ENCODE measurements around the gene UHRF2. TPM values are rescaled to one million over a fixed set of nuclear protein-coding genes. Genes with fewer than 3 reads are reported as not detected.
"Not testable (repeated sequence)": the region's sequence is repeated elsewhere in the genome, so short reads cannot be mapped to it uniquely, and the experiment has no call there.

The UHRF2 gene
- total RNA-seq, 2 donors from 2014 or later, result 15.2 TPM

DNA sequence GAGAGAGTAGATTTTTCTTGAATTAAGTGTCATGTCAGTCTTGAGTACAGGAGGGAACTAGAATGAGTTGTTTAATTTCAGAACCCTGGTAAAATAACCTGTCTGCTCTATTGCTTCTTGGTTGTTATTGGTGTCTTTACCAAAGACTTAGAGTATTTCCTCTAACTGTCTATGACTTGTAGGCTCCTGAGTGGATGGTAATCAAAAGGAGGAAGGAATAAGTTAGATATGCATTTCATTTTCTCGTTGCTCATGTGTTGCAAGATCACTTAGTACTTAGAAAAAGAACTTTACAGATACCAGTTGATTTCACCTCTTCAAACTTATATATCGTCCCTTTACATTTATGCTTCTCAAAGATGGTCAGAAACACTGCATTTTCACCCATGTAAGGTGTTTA, 31.1 kb downstream of the UHRF2 start:
- no peaks in the 10 kb centered on the region for H3K27me3 ChIP-seq
- no peak overlapping the region for H3K27ac ChIP-seq
- no peaks in the 10 kb centered on the region for H3K9me3 ChIP-seq
- peaks cover 0 to 19% of the 10 kb centered on the region in 2 donors for H3K4me1 ChIP-seq
- no peak for DNase-seq (ENCODE audit: low spot score)
- no peak overlapping the region for H3K4me3 ChIP-seq
- TF ChIP-seq, protein P1, sequence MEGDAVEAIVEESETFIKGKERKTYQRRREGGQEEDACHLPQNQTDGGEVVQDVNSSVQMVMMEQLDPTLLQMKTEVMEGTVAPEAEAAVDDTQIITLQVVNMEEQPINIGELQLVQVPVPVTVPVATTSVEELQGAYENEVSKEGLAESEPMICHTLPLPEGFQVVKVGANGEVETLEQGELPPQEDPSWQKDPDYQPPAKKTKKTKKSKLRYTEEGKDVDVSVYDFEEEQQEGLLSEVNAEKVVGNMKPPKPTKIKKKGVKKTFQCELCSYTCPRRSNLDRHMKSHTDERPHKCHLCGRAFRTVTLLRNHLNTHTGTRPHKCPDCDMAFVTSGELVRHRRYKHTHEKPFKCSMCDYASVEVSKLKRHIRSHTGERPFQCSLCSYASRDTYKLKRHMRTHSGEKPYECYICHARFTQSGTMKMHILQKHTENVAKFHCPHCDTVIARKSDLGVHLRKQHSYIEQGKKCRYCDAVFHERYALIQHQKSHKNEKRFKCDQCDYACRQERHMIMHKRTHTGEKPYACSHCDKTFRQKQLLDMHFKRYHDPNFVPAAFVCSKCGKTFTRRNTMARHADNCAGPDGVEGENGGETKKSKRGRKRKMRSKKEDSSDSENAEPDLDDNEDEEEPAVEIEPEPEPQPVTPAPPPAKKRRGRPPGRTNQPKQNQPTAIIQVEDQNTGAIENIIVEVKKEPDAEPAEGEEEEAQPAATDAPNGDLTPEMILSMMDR (IDR thresholded peaks at IDR 0.05), result no peak
- H3K36me3 ChIP-seq, result no peaks in the 10 kb centered on the region

DNA sequence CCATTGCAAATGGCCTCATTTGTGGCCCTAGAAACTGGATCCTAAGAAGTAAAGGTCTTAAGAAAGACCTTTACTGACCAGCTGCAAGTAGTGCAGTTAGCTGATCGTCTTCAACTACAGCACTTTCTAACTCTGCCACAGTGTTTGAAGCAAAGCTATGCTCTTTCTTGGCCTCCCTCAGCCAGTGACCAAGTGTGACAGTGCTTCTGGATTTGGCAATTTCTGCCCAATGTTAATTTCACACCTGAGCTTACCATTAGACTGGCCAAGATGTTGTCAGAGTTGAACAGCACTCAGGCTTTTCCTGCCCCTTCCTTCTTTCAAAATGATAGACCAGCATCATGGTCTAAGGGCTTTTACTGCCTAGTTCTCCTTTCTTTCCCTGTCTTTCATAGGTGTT, 36.1 kb downstream of the UHRF2 start:
- Histone ChIP-seq H3K27me3 (no peaks in the 10 kb centered on the region), H3K36me3 (no peaks in the 10 kb centered on the region), H3K9me3 (no peaks in the 10 kb centered on the region), H3K27ac (peak overlapping the region in 1 of 2 donors; percentile 9), H3K4me1 (peaks cover 0 to 20% of the 10 kb centered on the region in 2 donors), H3K4me3 (no peak overlapping the region)
- TF ChIP-seq, protein P1 (IDR thresholded peaks at IDR 0.05), result no peak
- no peak for DNase-seq (ENCODE audit: low spot score)

- H3K4me3 ChIP-seq, result no peak overlapping the region
- H3K27me3 ChIP-seq, result no peaks in the 10 kb centered on the region
- H3K27ac ChIP-seq, result peak overlapping the region in 1 of 2 donors; percentile 9
- H3K9me3 ChIP-seq, result no peaks in the 10 kb centered on the region
- DNase-seq (ENCODE audit: low spot score), result no peak
- peaks cover 0 to 20% of the 10 kb centered on the region in 2 donors for H3K4me1 ChIP-seq
- TF ChIP-seq, protein P1 (IDR thresholded peaks at IDR 0.05), result no peak
- H3K36me3 ChIP-seq, result no peaks in the 10 kb centered on the region
Measured at GRCh38 chr9:6449645-6450044, 36.6 kb downstream of the UHRF2 start.

DNA sequence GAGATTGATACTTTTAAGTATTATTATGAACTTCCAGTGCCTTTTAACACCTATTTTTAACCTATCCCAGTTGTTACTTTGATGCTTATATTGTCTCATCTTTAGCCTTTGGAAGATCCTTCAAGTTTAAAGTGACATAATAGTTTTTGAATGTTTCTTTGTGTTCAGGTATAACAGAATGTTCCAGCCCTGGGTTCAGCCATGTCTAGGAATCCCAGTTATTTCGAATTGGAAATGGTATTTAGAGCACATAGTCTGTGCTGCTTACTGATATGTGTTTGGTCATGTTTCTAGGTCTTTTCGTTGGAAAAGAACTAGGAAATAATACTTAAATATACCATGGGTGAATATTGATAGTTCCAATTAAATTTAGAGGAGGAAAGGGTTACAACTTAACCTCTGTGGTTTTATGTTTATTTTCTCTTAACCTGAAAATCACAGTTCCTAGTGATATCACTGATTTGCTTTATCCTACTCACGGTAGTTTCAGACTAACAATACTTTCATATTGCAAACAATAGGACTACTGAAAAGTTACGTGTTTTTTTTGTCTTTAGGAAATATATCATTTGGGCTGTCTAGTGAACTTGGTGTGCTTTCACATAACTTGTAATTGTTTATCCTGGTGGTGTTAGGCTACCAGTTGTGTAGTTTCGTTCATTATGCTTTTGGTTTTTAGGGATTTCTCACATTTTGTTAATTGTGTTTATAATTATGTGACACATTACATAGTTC, 37.8 kb downstream of the UHRF2 start:
- Histone ChIP-seq H3K9me3 (no peaks in the 10 kb centered on the region), H3K4me1 (peaks cover 0 to 20% of the 10 kb centered on the region in 2 donors), H3K36me3 (no peaks in the 10 kb centered on the region), H3K4me3 (no peak overlapping the region), H3K27me3 (no peaks in the 10 kb centered on the region), H3K27ac (no peak overlapping the region)
- TF ChIP-seq, protein P1 (IDR thresholded peaks at IDR 0.05), result no peak
- no peak for DNase-seq (ENCODE audit: low spot score)

- H3K4me1 ChIP-seq; H3K4me3 ChIP-seq; H3K9me3 ChIP-seq; H3K36me3 ChIP-seq; H3K27me3 ChIP-seq; H3K27ac ChIP-seq; DNase-seq (ENCODE audit: low spot score): not testable (repeated sequence)
Measured at GRCh38 chr9:6455292-6455691, 42.3 kb downstream of the UHRF2 start.

DNA sequence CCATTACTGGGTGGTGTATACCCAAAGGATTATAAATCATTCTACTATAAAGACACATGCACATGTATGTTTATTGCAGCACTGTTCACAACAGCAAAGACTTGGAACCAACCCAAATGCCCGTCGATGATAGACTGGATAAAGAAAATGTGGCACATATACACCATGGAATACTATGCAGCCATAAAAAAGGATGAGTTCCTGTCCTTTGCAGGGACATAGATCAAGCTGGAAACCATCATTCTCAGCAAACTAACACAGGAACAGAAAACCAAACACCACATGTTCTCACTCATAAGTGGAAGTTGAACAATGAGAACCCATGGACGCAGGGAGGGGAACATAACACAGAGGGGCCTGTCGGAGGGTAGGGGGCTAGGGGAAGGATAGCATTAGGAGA, 45.7 kb downstream of the UHRF2 start:
- H3K27me3 ChIP-seq; H3K4me3 ChIP-seq; DNase-seq (ENCODE audit: low spot score); H3K9me3 ChIP-seq; H3K36me3 ChIP-seq; H3K27ac ChIP-seq; H3K4me1 ChIP-seq: not testable (repeated sequence)

GRCh38 chr9:6459718-6460117, 46.7 kb downstream of the UHRF2 start:
- no peak for DNase-seq (ENCODE audit: low spot score)
- Histone ChIP-seq H3K27me3 (no peaks in the 10 kb centered on the region), H3K4me3 (no peak overlapping the region), H3K9me3 (no peaks in the 10 kb centered on the region), H3K36me3 (peaks cover 6% of the 10 kb centered on the region), H3K4me1 (no peaks in the 10 kb centered on the region), H3K27ac (no peak overlapping the region)
- TF ChIP-seq, protein P1 (IDR thresholded peaks at IDR 0.05), result no peak

All from right atrium auricular region (tissue), 2 donors.